Astrocyte of the cerebellum (primary cell): ENCODE measurements around the gene IDH3A.

Experiments used
- DNase-seq: peaks from one replicate; pipeline ENCODE4 v3.0.0-alpha.2; 2011; ENCODE audit warnings: low read depth
- H3K4me3 ChIP-seq: 2 replicates; pipeline ENCODE4 v1.5.1; 2011; ENCODE audit warnings: mild to moderate bottlenecking, low read depth, low read length, moderate library complexity
- in situ Hi-C: cut with HindIII; loops from 2 replicates; pipeline ENCODE4 v1.10.0; 2017; ENCODE audit warnings: low sequenced_read_pairs
- TF ChIP-seq, protein P1 (sequence below): IDR thresholded peaks from 2 replicates; pipeline ENCODE4 v1.5.1; 2012; ENCODE audit warnings: low read length, low read depth, moderate library complexity, mild to moderate bottlenecking; ENCODE audit errors: missing control alignments

The IDH3A gene

DNA sequence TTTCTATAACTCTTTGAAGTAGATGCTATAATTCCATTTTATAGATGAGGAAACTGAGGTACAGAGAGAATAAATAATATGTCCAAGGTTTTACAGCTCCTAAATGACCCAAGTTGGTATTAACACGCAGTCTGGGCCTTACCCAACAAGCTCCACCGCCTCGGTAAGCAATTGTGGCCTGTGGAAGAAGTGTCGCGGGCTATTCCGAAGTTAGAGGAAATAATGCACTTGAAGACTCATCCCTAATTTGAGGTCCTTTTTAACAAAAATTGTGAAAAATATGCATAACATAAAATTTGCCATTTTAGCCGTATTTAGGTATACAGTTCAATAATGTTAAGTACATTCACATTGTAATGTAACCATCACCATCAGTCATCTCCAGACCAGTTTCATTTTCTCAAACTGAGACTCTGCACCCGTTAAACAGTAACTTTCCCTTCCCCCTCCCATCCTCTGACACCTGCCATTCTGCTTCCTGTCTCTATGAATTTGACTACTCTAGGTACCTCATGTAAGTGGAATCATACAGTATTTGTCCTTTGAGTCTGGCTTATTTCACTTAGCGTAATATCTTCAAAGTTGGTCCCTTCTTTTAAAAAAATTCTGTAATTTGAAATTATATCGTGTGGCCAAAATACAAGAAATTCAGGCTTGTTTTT, 18.2 kb downstream of the IDH3A start:
- TF ChIP-seq, protein P1, sequence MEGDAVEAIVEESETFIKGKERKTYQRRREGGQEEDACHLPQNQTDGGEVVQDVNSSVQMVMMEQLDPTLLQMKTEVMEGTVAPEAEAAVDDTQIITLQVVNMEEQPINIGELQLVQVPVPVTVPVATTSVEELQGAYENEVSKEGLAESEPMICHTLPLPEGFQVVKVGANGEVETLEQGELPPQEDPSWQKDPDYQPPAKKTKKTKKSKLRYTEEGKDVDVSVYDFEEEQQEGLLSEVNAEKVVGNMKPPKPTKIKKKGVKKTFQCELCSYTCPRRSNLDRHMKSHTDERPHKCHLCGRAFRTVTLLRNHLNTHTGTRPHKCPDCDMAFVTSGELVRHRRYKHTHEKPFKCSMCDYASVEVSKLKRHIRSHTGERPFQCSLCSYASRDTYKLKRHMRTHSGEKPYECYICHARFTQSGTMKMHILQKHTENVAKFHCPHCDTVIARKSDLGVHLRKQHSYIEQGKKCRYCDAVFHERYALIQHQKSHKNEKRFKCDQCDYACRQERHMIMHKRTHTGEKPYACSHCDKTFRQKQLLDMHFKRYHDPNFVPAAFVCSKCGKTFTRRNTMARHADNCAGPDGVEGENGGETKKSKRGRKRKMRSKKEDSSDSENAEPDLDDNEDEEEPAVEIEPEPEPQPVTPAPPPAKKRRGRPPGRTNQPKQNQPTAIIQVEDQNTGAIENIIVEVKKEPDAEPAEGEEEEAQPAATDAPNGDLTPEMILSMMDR: no peak
- DNase-seq: no peak

DNA sequence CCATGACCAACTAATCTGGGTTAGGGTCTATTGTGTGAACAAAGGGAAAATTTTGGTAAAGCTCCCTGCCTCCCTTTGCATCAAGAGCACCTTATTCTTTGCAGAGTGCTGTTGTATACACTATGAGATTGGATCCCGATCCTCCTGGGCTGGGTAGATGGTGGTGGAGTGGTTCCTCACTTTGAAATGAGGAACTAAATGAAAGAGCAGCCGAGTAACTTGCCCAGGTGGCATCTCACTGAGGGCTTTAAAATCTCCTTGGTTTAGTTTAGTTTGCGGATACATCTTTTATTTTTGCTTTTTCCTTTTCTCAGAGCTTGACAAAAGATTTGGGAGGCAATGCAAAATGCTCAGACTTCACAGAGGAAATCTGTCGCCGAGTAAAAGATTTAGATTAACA, 19.4 kb downstream of the IDH3A start:
- in situ Hi-C loops: no loop called here
- no peak overlapping the region for H3K4me3 ChIP-seq
- no peak for DNase-seq
- TF ChIP-seq, protein P1: no peak

More for the DNA sequence above, 18.2 kb downstream of the IDH3A start:
- no peak overlapping the region for H3K4me3 ChIP-seq
- in situ Hi-C loops: no loop called here

DNA sequence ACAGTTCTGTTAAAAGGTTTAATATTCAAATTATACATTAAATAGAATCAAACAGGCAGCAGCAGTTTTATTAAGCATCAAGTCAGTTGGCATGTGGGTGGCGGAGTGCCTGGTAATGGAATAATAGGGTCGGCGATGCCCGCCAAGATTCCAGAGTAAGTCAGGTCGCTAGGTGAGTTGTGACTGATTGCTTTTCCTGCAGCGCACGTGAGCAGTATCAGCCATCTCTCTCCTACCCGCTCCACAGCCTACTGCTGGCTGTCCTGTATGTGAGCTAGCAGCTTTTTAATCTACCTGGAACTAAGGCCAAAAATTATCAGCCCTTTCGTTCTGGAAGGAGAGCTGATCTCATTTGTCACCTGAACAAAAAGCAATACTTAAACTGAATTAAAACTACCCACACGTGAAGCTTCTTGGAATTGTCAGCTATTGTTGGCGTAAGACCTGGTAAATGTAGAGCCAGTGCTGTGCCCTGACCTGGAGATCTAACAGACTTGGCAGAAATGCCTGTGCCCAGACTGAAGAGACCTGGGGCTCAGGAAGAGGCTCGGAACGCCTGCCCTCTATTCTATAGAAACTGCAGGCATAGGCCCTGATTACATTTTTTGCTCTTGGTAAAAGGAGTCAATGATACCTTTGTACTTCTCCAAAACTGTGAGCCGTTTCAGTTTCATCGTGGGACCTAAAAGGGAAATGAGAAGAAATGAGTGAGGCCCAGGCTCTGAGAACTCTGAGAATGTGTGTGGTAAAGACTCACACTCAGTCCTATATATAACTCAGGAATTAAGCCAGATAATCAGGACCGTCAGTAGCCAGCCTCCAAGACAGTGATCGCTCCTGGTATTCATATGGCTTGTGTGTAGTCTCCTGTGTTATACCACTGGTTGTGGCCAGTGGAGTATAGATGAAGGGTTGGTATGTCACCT, 21.9 kb downstream of the IDH3A start:
- in situ Hi-C loops: no loop called here
- no peak overlapping the region for H3K4me3 ChIP-seq
- TF ChIP-seq, protein P1: no peak
- DNase-seq: no peak

DNA sequence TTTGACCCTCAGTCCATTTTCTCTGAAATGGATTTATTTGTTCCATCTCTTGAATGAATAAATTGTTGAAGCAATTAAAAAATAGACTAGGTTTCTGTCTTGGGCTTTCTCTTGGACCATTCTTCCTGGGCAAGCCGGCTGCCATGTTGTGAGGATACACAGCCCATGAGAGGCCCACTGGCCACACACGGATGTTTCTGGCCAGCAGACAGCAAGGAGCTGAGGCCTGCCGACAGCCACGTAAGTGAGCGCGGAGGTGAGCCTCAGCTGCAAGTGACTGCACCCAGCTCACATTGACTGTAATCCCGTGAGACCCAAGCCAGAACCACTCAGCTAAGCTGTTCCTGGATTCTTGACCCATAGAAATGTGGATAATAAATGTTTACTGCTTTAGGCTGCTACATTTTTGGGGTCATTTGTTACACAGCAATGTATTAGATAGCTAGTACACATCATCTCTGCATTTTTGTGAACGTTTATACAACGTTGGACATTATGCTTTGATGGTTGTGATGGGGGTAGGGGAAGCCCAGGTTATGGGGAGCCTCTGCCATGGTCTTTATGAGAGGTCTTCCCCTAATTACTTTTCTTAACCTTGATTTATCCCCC, 22.8 kb downstream of the IDH3A start:
- H3K4me3 ChIP-seq: no peak overlapping the region
- in situ Hi-C loops: no loop called here
- no peak for DNase-seq
- TF ChIP-seq, protein P1: no peak

DNA sequence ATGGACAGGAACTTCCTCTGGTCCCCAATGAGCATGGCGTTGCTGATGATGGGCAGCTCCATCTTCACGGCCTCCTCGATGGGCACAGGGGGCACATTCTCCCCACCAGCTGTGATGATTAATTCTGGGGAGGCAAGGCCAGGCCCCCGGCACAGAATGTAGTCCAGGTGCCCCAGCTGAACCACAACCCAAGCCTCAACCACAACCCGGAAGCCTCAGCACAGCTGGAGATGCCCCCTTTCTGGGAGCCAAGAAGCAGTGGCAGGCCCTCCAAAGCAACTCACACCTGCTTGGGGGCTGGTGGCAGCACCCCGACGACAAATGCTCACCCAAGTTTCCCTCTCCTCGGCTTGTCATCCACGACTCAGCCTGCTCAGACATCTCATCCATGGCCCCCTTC, 25.2 kb downstream of the IDH3A start:
- in situ Hi-C loops: no loop called here
- DNase-seq: no peak
- TF ChIP-seq, protein P1: no peak
- no peak overlapping the region for H3K4me3 ChIP-seq

DNA sequence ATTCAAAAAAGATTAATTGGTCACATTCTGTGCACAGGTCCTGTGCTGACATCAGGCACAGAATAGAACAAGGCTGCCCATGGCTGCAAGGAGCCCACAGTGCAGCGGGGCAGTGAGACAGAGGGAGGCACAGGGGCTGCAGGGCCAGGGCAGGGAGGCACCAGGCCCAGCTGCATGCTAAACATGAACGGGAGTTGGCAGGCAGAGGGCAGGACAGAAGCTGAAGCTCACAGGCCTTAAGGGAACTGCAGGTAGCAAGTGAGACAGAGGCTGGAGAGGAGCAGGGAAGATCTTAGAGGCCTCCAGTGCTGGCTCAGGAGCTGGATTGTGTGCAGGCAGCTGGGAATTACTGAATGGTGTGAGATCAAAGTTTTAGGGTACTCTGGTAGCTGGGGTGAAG, 26.2 kb downstream of the IDH3A start:
- in situ Hi-C loops: no loop called here
- TF ChIP-seq, protein P1: no peak

More for the DNA sequence above, 26.2 kb downstream of the IDH3A start:
- no peak overlapping the region for H3K4me3 ChIP-seq
- DNase-seq: no peak
